Stimulated activated CD8-positive, alpha-beta memory T cell treated with anti-CD3 and anti-CD28 coated beads, Interleukin-7, amount 100 ng/mL, for 24 hours (primary cell): ENCODE data around the gene ATP8A1.
"Not testable (repeated sequence)": the region's sequence is repeated elsewhere in the genome, so short reads cannot be mapped to it uniquely, and the experiment has no call there.

Experiments
- DNase-seq: peaks from one replicate; pipeline ENCODE4 v3.0.0-alpha.2; 2020; ENCODE audit warnings: low read depth

ATP8A1 gene

GRCh38 chr4:42501624-42502401 is 155.1 kb downstream of the ATP8A1 start:
- DNase-seq: no peak

- no peak for DNase-seq
Measured at GRCh38 chr4:42498040-42498439, 158.9 kb downstream of the ATP8A1 start.

- DNase-seq: no peak
Measured at GRCh38 chr4:42497142-42497910, 159.6 kb downstream of the ATP8A1 start.

GRCh38 chr4:42492962-42493361 is 163.9 kb downstream of the ATP8A1 start:
- DNase-seq: no peak

- DNase-seq: no peak
Measured at GRCh38 chr4:42490015-42490414, 166.9 kb downstream of the ATP8A1 start.

- no peak for DNase-seq
Measured at GRCh38 chr4:42489095-42489494, 167.8 kb downstream of the ATP8A1 start.

- no peak for DNase-seq
Measured at GRCh38 chr4:42488554-42488953, 168.4 kb downstream of the ATP8A1 start.

GRCh38 chr4:42488114-42488513 is 168.8 kb downstream of the ATP8A1 start:
- DNase-seq: no peak

- DNase-seq: no peak
Measured at GRCh38 chr4:42487230-42487629, 169.7 kb downstream of the ATP8A1 start.

- DNase-seq: not testable (repeated sequence)
Measured at GRCh38 chr4:42486156-42486555, 170.7 kb downstream of the ATP8A1 start.

- DNase-seq: no peak
Measured at GRCh38 chr4:42484630-42485029, 172.3 kb downstream of the ATP8A1 start.

- DNase-seq: no peak
Measured at GRCh38 chr4:42483426-42484379, 173.2 kb downstream of the ATP8A1 start.

- DNase-seq: no peak
Measured at GRCh38 chr4:42482516-42483327, 174.2 kb downstream of the ATP8A1 start.

GRCh38 chr4:42480717-42481116 is 176.2 kb downstream of the ATP8A1 start:
- DNase-seq: no peak

- DNase-seq: no peak
Measured at GRCh38 chr4:42480281-42480680, 176.6 kb downstream of the ATP8A1 start.

GRCh38 chr4:42478946-42479345 is 178.0 kb downstream of the ATP8A1 start:
- no peak for DNase-seq

- DNase-seq: no peak
Measured at GRCh38 chr4:42478509-42478908, 178.4 kb downstream of the ATP8A1 start.

- no peak for DNase-seq
Measured at GRCh38 chr4:42474406-42474805, 182.5 kb downstream of the ATP8A1 start.

- no peak for DNase-seq
Measured at GRCh38 chr4:42473071-42473684, 183.7 kb downstream of the ATP8A1 start.

- DNase-seq: no peak
Measured at GRCh38 chr4:42471896-42472295, 185.0 kb downstream of the ATP8A1 start.

GRCh38 chr4:42470023-42470422 is 186.9 kb downstream of the ATP8A1 start:
- DNase-seq: no peak
